CD4-positive, alpha-beta T cell (primary cell): ENCODE results near the gene F2RL2. TPM values are rescaled to one million over a fixed set of nuclear protein-coding genes. Genes with fewer than 3 reads are reported as not detected.

Experiments
- ATAC-seq: fragments of 200-7000 bp; cut with Tn5 transposase; one replicate; pipeline ENCODE4 v1.10.0; 2022; ENCODE audit warnings: mild to moderate bottlenecking; ENCODE audit not compliant: poor library complexity
- CTCF ChIA-PET: fragments of 350-600 bp; sonication (Branson Sonifier 250); formaldehyde crosslinking; loops from one replicate; lab custom pipeline; 2021; ENCODE audit warnings: antibody characterized with exemption, inconsistent platforms; lab: Charles Lee
- POLR2A ChIA-PET: fragments of 350-600 bp; sonication (Branson Sonifier 250); formaldehyde crosslinking; loops from one replicate; lab custom pipeline; 2021; ENCODE audit warnings: antibody characterized with exemption, inconsistent platforms; lab: Charles Lee
- DNase-seq, 14 experiments: peaks; one replicate each; pipeline ENCODE4 v3.0.0-alpha.2; 2013 to 2020; ENCODE audit warnings: mixed read lengths in 2 of 14
- H3K27ac ChIP-seq, 2 donors: one replicate each; pipeline versions ENCODE4 v1.5.1 to v1.7.0; 2013; ENCODE audit warnings: low read length in 2 of 2, low read depth in 1 of 2, mild to moderate bottlenecking in 1 of 2
- H3K27me3 ChIP-seq, 2 experiments: 1 replicate in 1 of 2; 2 replicates in 1 of 2; pipeline versions ENCODE4 v1.6.1 to v1.7.0; 2013; ENCODE audit warnings: low read length in 2 of 2, control low read depth in 1 of 2, mild to moderate bottlenecking in 1 of 2, moderate library complexity in 1 of 2; ENCODE audit not compliant: insufficient read depth in 2 of 2, control insufficient read depth in 1 of 2
- H3K36me3 ChIP-seq: one replicate; pipeline ENCODE4 v1.6.1; 2013; ENCODE audit warnings: low read length, control low read depth; ENCODE audit not compliant: insufficient read depth
- H3K4me1 ChIP-seq: one replicate; pipeline ENCODE4 v1.6.1; 2013; ENCODE audit warnings: low read length, control low read depth; ENCODE audit not compliant: insufficient read depth
- H3K4me3 ChIP-seq: one replicate; pipeline ENCODE4 v1.5.1; 2013; ENCODE audit warnings: mild to moderate bottlenecking, low read length, moderate library complexity
- H3K9me3 ChIP-seq, 2 experiments: 1 replicate in 1 of 2; 2 replicates in 1 of 2; pipeline versions ENCODE4 v1.6.1 to v1.7.0; 2013; ENCODE audit warnings: low read length in 2 of 2, mild to moderate bottlenecking in 2 of 2, control low read depth in 1 of 2, moderate library complexity in 1 of 2; ENCODE audit not compliant: control insufficient read depth in 1 of 2, insufficient read depth in 1 of 2
- H3K27ac Mint-ChIP-seq: one replicate; pipeline ENCODE4 v1.8.0; 2020; ENCODE audit warnings: mixed read lengths
- H3K27me3 Mint-ChIP-seq: one replicate; pipeline ENCODE4 v1.8.0; 2021; ENCODE audit warnings: mixed read lengths
- H3K36me3 Mint-ChIP-seq: one replicate; pipeline ENCODE4 v1.8.0; 2021; ENCODE audit warnings: low read depth, mixed read lengths
- H3K4me1 Mint-ChIP-seq: one replicate; pipeline ENCODE4 v1.8.0; 2021; ENCODE audit warnings: low read depth, mixed read lengths
- H3K4me3 Mint-ChIP-seq: one replicate; pipeline ENCODE4 v1.8.0; 2020; ENCODE audit warnings: mild to moderate bottlenecking, mixed read lengths
- H3K9me3 Mint-ChIP-seq: one replicate; pipeline ENCODE4 v1.8.0; 2020; ENCODE audit warnings: mixed read lengths
- CTCF ChIP-seq: fragments of 200-600 bp; IDR thresholded peaks from one replicate; pipeline ENCODE4 v1.8.0; 2022; ENCODE audit warnings: antibody characterized with exemption, mild to moderate bottlenecking
- intact Hi-C, 2 experiments: fragments of 100-400 bp; cut with DNase I in 1 of 2; cut with micrococcal nuclease in 1 of 2; formaldehyde crosslinking; loops; one replicate each; pipeline versions ENCODE4 v1.15.1 to v1.9.0; 2023 to 2025; cut with DNase I, micrococcal nuclease
- total RNA-seq, 174 experiments: library from RNA in 2 of 174; stranded (reverse) in 2 of 174; gene quantifications; one replicate each; pipeline ENCODE4 v1.2.3 and lab custom pipeline; 2021 to 2026

F2RL2 gene
- total RNA-seq, 2 experiments from 2014 or later, result not detected

- Histone ChIP-seq H3K4me3 (no peak overlapping the region), H3K36me3 (peaks cover 43% of the 10 kb centered on the region), H3K4me1 (no peaks in the 10 kb centered on the region), H3K9me3 (no peaks in the 10 kb centered on the region), H3K27ac (no peak overlapping the region), H3K27me3 (no peaks in the 10 kb centered on the region)
- intact Hi-C loops, result no loop called here
- no peak for TF ChIP-seq CTCF
- Mint-ChIP-seq H3K9me3 (no peaks in the 10 kb centered on the region), H3K36me3 (peaks cover 64% of the 10 kb centered on the region), H3K4me3 (no peak overlapping the region), H3K27ac (no peak overlapping the region), H3K27me3 (no peaks in the 10 kb centered on the region), H3K4me1 (no peaks in the 10 kb centered on the region)
- ChIA-PET CTCF (no interaction called here), POLR2A (no interaction called here)
- DNase-seq, result no peak
- ATAC-seq, result no peak
Measured at GRCh38 chr5:76622076-76622475, 1.1 kb downstream of the F2RL2 start.

GRCh38 chr5:76620166-76620565 lies 3.0 kb downstream of the F2RL2 start:
- no peak overlapping the region for H3K27ac Mint-ChIP-seq
- DNase-seq (no peak), ATAC-seq (no peak)
- CTCF ChIA-PET, result interaction anchor here (1.8 kb wide), 1 partner anchor 18 kb away, joined by 6 read pairs; no protein-coding TSS in a partner anchor
- intact Hi-C loops, result no loop called here
- Histone ChIP-seq H3K36me3 (peaks cover 48% of the 10 kb centered on the region), H3K27ac (no peak overlapping the region), H3K4me3 (no peak overlapping the region), H3K4me1 (no peaks in the 10 kb centered on the region), H3K27me3 (no peaks in the 10 kb centered on the region), H3K9me3 (no peaks in the 10 kb centered on the region)
- no peaks in the 10 kb centered on the region for H3K27me3 Mint-ChIP-seq
- H3K4me3 Mint-ChIP-seq, result no peak overlapping the region
- peaks cover 67% of the 10 kb centered on the region for H3K36me3 Mint-ChIP-seq
- no peaks in the 10 kb centered on the region for H3K4me1 Mint-ChIP-seq
- no peaks in the 10 kb centered on the region for H3K9me3 Mint-ChIP-seq
- no peak for TF ChIP-seq CTCF
- POLR2A ChIA-PET, result no interaction called here

- Histone ChIP-seq H3K27me3 (no peaks in the 10 kb centered on the region), H3K4me3 (no peak overlapping the region), H3K9me3 (no peaks in the 10 kb centered on the region), H3K36me3 (peaks cover 61% of the 10 kb centered on the region), H3K4me1 (no peaks in the 10 kb centered on the region), H3K27ac (no peak overlapping the region)
- Mint-ChIP-seq H3K27me3 (no peaks in the 10 kb centered on the region), H3K4me3 (no peak overlapping the region), H3K4me1 (no peaks in the 10 kb centered on the region), H3K36me3 (peaks cover 84% of the 10 kb centered on the region), H3K9me3 (no peaks in the 10 kb centered on the region), H3K27ac (no peak overlapping the region)
- ATAC-seq (no peak), DNase-seq (no peak)
- intact Hi-C loops, result no loop called here
- CTCF ChIA-PET, result no interaction called here
- POLR2A ChIA-PET, result no interaction called here
- no peak for TF ChIP-seq CTCF
Measured at GRCh38 chr5:76617675-76618074, 5.5 kb downstream of the F2RL2 start.
